Kidney (tissue), 14 donors: ENCODE measurements around the gene BLTP2. TPM values are rescaled to one million over a fixed set of nuclear protein-coding genes. Genes with fewer than 3 reads are reported as not detected.
A peak's percentile ranks its signal among the peaks of the same experiment; 100 is the strongest.

ENCODE experiments used
- DNase-seq, 5 donors: peaks; one replicate each; pipeline ENCODE4 v3.0.0-alpha.2; 2013 to 2020
- FAIRE-seq: peaks from 2 replicates; lab custom pipeline; 2012; peaks lifted over from hg19 to GRCh38; lab: Jason Lieb, UNC
- H3K27ac ChIP-seq, 2 donors: one replicate each; pipeline ENCODE4 v1.7.0; 2013; ENCODE audit warnings: low read depth in 2 of 2, low read length in 2 of 2, inconsistent platforms in 1 of 2
- H3K27me3 ChIP-seq: one replicate; pipeline ENCODE4 v1.7.1; 2013; ENCODE audit warnings: low read length, inconsistent platforms; ENCODE audit not compliant: control insufficient read depth, insufficient read depth
- H3K36me3 ChIP-seq, 3 donors: one replicate each; pipeline versions ENCODE4 v1.7.0 to v1.7.1; 2013; ENCODE audit warnings: low read length in 3 of 3, control low read depth in 1 of 3, inconsistent platforms in 1 of 3; ENCODE audit not compliant: insufficient read depth in 3 of 3, control insufficient read depth in 2 of 3
- H3K4me1 ChIP-seq, 3 donors: one replicate each; pipeline versions ENCODE4 v1.7.0 to v1.7.1; 2013; ENCODE audit warnings: low read length in 3 of 3, inconsistent platforms in 1 of 3, low read depth in 1 of 3; ENCODE audit not compliant: control insufficient read depth in 2 of 3, insufficient read depth in 2 of 3
- H3K4me3 ChIP-seq, 3 donors: one replicate each; pipeline versions ENCODE4 v1.7.0 to v1.8.1; 2013; ENCODE audit warnings: low read length in 3 of 3, control low read depth in 1 of 3, inconsistent platforms in 1 of 3
- H3K9ac ChIP-seq, 3 donors: one replicate each; pipeline versions ENCODE4 v1.7.0 to v1.7.1; 2013; ENCODE audit warnings: low read length in 3 of 3, control low read depth in 1 of 3, inconsistent platforms in 1 of 3
- H3K9me3 ChIP-seq, 3 donors: one replicate each; pipeline versions ENCODE4 v1.7.0 to v1.7.1; 2013; ENCODE audit warnings: low read length in 3 of 3, control low read depth in 1 of 3, inconsistent platforms in 1 of 3; ENCODE audit not compliant: control insufficient read depth in 2 of 3, insufficient read depth in 1 of 3
- CTCF ChIP-seq: IDR thresholded peaks from 3 replicates; pipeline ENCODE4 v1.5.1; 2012; ENCODE audit warnings: mild to moderate bottlenecking, moderate library complexity, borderline replicate concordance; ENCODE audit not compliant: insufficient read depth; ENCODE audit errors: extremely low read depth
- intact Hi-C: fragments of 100-400 bp; cut with DNase I; formaldehyde crosslinking; loops from one replicate; pipeline ENCODE4 v1.11.1; 2022
- polyA plus RNA-seq: library from polyadenylated mRNA; stranded (reverse); fragments of 350-450 nt; fragmentation: Illumina TruSeq; extraction: RNeasy Lipid Tissue Mini Kit (QIAGEN cat#74804); gene quantifications from one replicate; pipeline ENCODE4 v1.2.3, GENCODE V29; 2014; ENCODE audit warnings: low read depth, low replicate concordance; ENCODE audit not compliant: insufficient read depth
- total RNA-seq: library from RNA; stranded (reverse); fragmentation: NEBNext Ultra II Directional; extraction: Animal tissue kit (Norgen Biotek cat#: 25700); gene quantifications from one replicate; pipeline ENCODE4 v1.2.1, GENCODE V29; 2021
- donor health status: control.
- donor health status: control.
- donor health status: control.
- donor health status: control.
- donor health status: control.
- donor health status: DM: yes; HTN: yes; CAD: no.
- donor health status: Normal renal cell carcinoma (clear cell type).

Gene BLTP2
- total and polyA plus RNA-seq, 2 donors from 2014 or later = 35.1 to 140 TPM

GRCh38 chr17:28667870-28668269, 22.9 kb upstream of the BLTP2 start:
- Histone ChIP-seq H3K9ac (no peak overlapping the region), H3K4me1 (peaks cover 5 to 9% (median 9%) of the 10 kb centered on the region in 3 donors), H3K27ac (no peak overlapping the region), H3K9me3 (no peaks in the 10 kb centered on the region), H3K4me3 (no peak overlapping the region), H3K36me3 (peaks cover 4 to 30% (median 27%) of the 10 kb centered on the region in 3 donors), H3K27me3 (no peaks in the 10 kb centered on the region)
- intact Hi-C loops = no loop called here
- FAIRE-seq (no peak), DNase-seq (peak in 2 of 5 donors; percentile 7 to 11)
- TF ChIP-seq CTCF = no peak

DNA sequence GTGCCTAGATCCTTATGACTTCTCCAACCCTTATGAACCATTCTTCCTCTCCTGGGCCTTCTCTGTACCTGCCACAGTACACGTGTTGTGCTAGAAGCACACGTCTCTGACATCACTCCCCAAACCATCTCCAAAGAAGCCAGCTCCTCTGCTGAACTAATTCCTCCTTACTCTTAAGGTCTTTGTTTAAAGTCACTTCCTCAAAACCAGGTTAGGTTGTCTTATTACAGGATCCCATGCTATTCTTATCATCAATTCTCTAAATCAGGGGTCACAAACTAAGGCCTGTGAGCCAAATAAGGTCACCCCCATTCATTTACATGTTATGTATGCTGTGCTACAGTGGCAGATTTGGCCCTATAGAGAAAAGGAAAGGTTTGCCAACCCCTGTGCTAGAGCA, 21.0 kb upstream of the BLTP2 start:
- DNase-seq (no peak), FAIRE-seq (no peak)
- H3K36me3 ChIP-seq = peaks cover 2 to 18% (median 9%) of the 10 kb centered on the region in 3 donors
- TF ChIP-seq CTCF = no peak
- intact Hi-C loops = no loop called here
- H3K4me1 ChIP-seq = peaks cover 5 to 11% (median 9%) of the 10 kb centered on the region in 3 donors
- no peak overlapping the region for H3K9ac ChIP-seq
- no peak overlapping the region for H3K4me3 ChIP-seq
- H3K9me3 ChIP-seq = no peaks in the 10 kb centered on the region
- no peak overlapping the region for H3K27ac ChIP-seq
- H3K27me3 ChIP-seq = no peaks in the 10 kb centered on the region

DNA sequence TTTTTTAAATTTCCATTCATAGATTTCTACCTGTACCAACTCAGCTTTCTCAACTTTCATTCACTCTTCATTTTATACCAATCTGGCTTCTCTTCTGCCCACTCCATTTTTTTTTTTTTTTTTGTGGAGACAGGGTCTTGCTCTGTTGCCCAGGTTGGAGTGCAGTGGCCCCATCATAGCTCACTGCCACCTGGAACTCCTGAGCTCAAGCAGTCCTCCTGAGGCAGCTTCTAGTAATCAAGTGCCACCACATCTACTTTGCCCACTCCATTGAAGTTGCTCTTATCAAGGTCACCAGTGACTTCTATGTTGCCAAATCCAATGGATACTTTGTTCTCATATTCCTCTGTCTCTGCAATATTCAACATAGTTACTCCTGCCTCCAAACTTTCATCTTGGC, 18.8 kb upstream of the BLTP2 start:
- FAIRE-seq (no peak), DNase-seq (no peak)
- intact Hi-C loops = no loop called here
- Histone ChIP-seq H3K9ac (no peak overlapping the region), H3K36me3 (peaks cover 0 to 11% (median 0%) of the 10 kb centered on the region in 3 donors), H3K27ac (no peak overlapping the region), H3K9me3 (no peaks in the 10 kb centered on the region), H3K27me3 (no peaks in the 10 kb centered on the region), H3K4me3 (peak overlapping the region in 1 of 3 donors; percentile 95), H3K4me1 (peaks cover 5 to 16% (median 12%) of the 10 kb centered on the region in 3 donors)
- TF ChIP-seq CTCF = no peak

GRCh38 chr17:28662527-28662829, 17.5 kb upstream of the BLTP2 start:
- H3K4me3 ChIP-seq = peak overlapping the region; percentile 77 to 99 (median 95)
- H3K4me1 ChIP-seq = peaks cover 5 to 16% (median 12%) of the 10 kb centered on the region in 3 donors
- peak overlapping the region; percentile 90 to 98 (median 98) for H3K9ac ChIP-seq
- no peaks in the 10 kb centered on the region for H3K9me3 ChIP-seq
- DNase-seq (no peak), FAIRE-seq (no peak)
- H3K27ac ChIP-seq = peak overlapping the region; percentile 98 to 99
- intact Hi-C loops = no loop called here
- peaks cover 2 to 14% (median 4%) of the 10 kb centered on the region in 3 donors for H3K36me3 ChIP-seq
- H3K27me3 ChIP-seq = no peaks in the 10 kb centered on the region
- TF ChIP-seq CTCF = no peak
